Muscle layer of duodenum (tissue), 2 donors: ENCODE measurements around the gene IFNG-AS1.

ENCODE experiments used
- H3K27ac ChIP-seq: one replicate; pipeline ENCODE4 v1.7.0; 2013; ENCODE audit warnings: mild to moderate bottlenecking, low read length
- H3K27me3 ChIP-seq: one replicate; pipeline ENCODE4 v1.7.0; 2013; ENCODE audit warnings: low read depth, mild to moderate bottlenecking, control low read depth, low read length
- H3K36me3 ChIP-seq, 2 donors: one replicate each; pipeline ENCODE4 v1.7.0; 2013; ENCODE audit warnings: low read length in 2 of 2, control low read depth in 1 of 2, mild to moderate bottlenecking in 1 of 2; ENCODE audit not compliant: insufficient read depth in 2 of 2, control insufficient read depth in 1 of 2
- H3K4me1 ChIP-seq, 2 donors: one replicate each; pipeline ENCODE4 v1.7.0; 2013; ENCODE audit warnings: low read length in 2 of 2, mild to moderate bottlenecking in 2 of 2, control low read depth in 1 of 2, moderate library complexity in 1 of 2; ENCODE audit not compliant: insufficient read depth in 2 of 2, control insufficient read depth in 1 of 2
- H3K4me3 ChIP-seq, 2 donors: one replicate each; pipeline ENCODE4 v1.7.0; 2013; ENCODE audit warnings: low read length in 2 of 2, low read depth in 1 of 2, mild to moderate bottlenecking in 1 of 2
- H3K9me3 ChIP-seq, 2 donors: one replicate each; pipeline ENCODE4 v1.7.0; 2013; ENCODE audit warnings: low read length in 2 of 2, control low read depth in 1 of 2, mild to moderate bottlenecking in 1 of 2; ENCODE audit not compliant: control insufficient read depth in 1 of 2
- donor health status: healthy.

IFNG-AS1 gene

GRCh38 chr12:68069275-68069674 lies 80.0 kb downstream of the IFNG-AS1 start:
- Histone ChIP-seq H3K4me3 (no peak overlapping the region), H3K4me1 (no peaks in the 10 kb centered on the region), H3K9me3 (peaks cover 5 to 11% of the 10 kb centered on the region in 2 donors)

More at GRCh38 chr12:68069275-68069674, 80.0 kb downstream of the IFNG-AS1 start:
- Histone ChIP-seq H3K27me3 (no peaks in the 10 kb centered on the region), H3K27ac (no peak overlapping the region), H3K36me3 (no peaks in the 10 kb centered on the region)
